ENCODE results near the gene SLC37A2.

Gene SLC37A2

DNA sequence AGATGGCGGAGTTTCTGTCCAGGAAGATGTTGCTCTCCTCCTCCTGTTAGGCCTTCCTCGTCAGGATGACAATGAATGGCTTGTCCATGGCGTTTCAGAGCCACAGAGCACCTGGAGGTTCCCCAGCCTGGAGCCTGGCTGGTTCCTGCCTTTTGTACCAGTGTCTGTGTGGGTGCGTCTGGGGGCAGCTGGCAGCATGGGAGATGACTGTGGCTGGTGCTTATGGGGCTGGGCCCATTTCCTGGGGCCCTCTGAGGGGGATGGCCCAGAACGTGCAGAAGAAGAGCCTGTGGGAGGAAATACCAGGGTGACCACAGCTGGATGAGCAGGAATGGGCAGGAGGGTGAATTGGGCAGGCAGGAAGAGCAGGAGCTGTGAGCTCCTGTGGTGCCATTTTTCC is 6.7 kb downstream of the SLC37A2 start:
- Histone ChIP-seq H3K9ac (ENCODE audit: low read length) (no peak overlapping the region), H2AFZ (ENCODE audit: insufficient read depth, low read length, poor library complexity) (no peak overlapping the region), H3K79me2 (ENCODE audit: control insufficient read depth, insufficient read depth, low read length, poor library complexity) (no peaks in the 10 kb centered on the region), H3K18ac (ENCODE audit: low read length) (no peak overlapping the region), H4K8ac (ENCODE audit: low read depth, low read length) (no peak overlapping the region), H3K4me2 (ENCODE audit: low read length) (no peak overlapping the region), H2BK120ac (ENCODE audit: insufficient read depth, low read length, poor library complexity) (no peak overlapping the region), H2BK12ac (ENCODE audit: low read length) (no peak overlapping the region), H3K79me1 (ENCODE audit: low read length) (no peaks in the 10 kb centered on the region), H4K12ac (ENCODE audit: low read depth, low read length) (no peak overlapping the region), H3K27me3 (ENCODE audit: insufficient read depth, low read length) (peaks cover 2% of the 10 kb centered on the region), H3K9me3 (ENCODE audit: insufficient read depth, low read depth, low read length) (no peaks in the 10 kb centered on the region), H4K91ac (ENCODE audit: low read depth, low read length) (no peak overlapping the region), H3K23ac (ENCODE audit: low read length) (no peak overlapping the region), H2BK5ac (ENCODE audit: low read depth, low read length, poor library complexity) (no peak overlapping the region), H3K4me1 (ENCODE audit: control insufficient read depth in 1 of 2, insufficient read depth in 2 of 2, low read length in 2 of 2) (peaks cover 0 to 8% of the 10 kb centered on the region in 2 experiments), H3K27ac (ENCODE audit: low read depth, low read length) (no peak overlapping the region), H3K4ac (ENCODE audit: low read depth, low read length) (no peak overlapping the region), H3K36me3 (ENCODE audit: control insufficient read depth in 1 of 2, insufficient read depth in 2 of 2, low read length in 2 of 2) (no peaks in the 10 kb centered on the region), H3K4me3 (ENCODE audit: low read depth, low read length) (no peak overlapping the region), H2AK5ac (ENCODE audit: low read length) (no peak overlapping the region), H3K14ac (ENCODE audit: low read length) (no peak overlapping the region)
- DNase-seq = no peak
- WGBS (ENCODE audit: extremely low coverage, insufficient coverage, insufficient read length) = no CpG with 5 or more reads among the region's 5 CpGs

DNA sequence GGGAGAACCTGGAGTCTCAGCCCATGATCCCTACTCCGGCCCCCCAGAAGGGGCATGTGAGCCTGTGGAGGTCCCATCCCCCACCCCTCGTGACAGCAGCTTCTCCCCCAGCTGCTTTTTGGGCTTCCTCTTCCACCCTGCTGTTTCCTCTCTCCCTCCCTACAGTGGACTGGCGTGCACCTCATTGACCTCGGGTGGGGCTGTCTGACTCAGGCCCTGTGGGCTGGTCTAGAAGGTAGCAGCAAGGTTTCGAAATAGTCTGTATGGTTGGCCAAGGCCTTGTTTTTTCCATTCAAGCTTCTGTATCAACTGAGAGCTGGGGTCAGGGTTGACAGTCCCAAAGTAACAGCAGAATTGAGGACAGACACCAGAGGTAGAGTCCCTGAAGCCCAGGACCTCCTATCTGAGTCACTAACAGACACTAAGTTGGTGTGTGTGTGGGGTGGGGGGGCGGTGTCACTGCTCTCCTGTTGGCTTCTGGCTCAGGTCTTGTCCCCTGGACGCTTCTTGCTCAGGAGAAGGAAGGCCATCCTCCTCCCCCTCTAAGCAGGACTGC is 7.7 kb downstream of the SLC37A2 start:
- no CpG with 5 or more reads among the region's 7 CpGs for WGBS (ENCODE audit: extremely low coverage, insufficient coverage, insufficient read length)
- Histone ChIP-seq H3K4me3 (ENCODE audit: low read depth, low read length) (no peak overlapping the region), H4K12ac (ENCODE audit: low read depth, low read length) (no peak overlapping the region), H3K79me1 (ENCODE audit: low read length) (no peaks in the 10 kb centered on the region), H3K14ac (ENCODE audit: low read length) (no peak overlapping the region), H2BK5ac (ENCODE audit: low read depth, low read length, poor library complexity) (no peak overlapping the region), H3K18ac (ENCODE audit: low read length) (no peak overlapping the region), H3K79me2 (ENCODE audit: control insufficient read depth, insufficient read depth, low read length, poor library complexity) (no peaks in the 10 kb centered on the region), H3K4me1 (ENCODE audit: control insufficient read depth in 1 of 2, insufficient read depth in 2 of 2, low read length in 2 of 2) (peaks cover 0 to 8% of the 10 kb centered on the region in 2 experiments), H3K36me3 (ENCODE audit: control insufficient read depth in 1 of 2, insufficient read depth in 2 of 2, low read length in 2 of 2) (no peaks in the 10 kb centered on the region), H3K9ac (ENCODE audit: low read length) (no peak overlapping the region), H2AK5ac (ENCODE audit: low read length) (no peak overlapping the region), H4K8ac (ENCODE audit: low read depth, low read length) (no peak overlapping the region), H3K4ac (ENCODE audit: low read depth, low read length) (no peak overlapping the region), H3K4me2 (ENCODE audit: low read length) (no peak overlapping the region), H2BK120ac (ENCODE audit: insufficient read depth, low read length, poor library complexity) (no peak overlapping the region), H2BK12ac (ENCODE audit: low read length) (no peak overlapping the region), H2AFZ (ENCODE audit: insufficient read depth, low read length, poor library complexity) (no peak overlapping the region), H4K91ac (ENCODE audit: low read depth, low read length) (no peak overlapping the region), H3K27me3 (ENCODE audit: insufficient read depth, low read length) (no peaks in the 10 kb centered on the region), H3K27ac (ENCODE audit: low read depth, low read length) (no peak overlapping the region), H3K9me3 (ENCODE audit: insufficient read depth, low read depth, low read length) (no peaks in the 10 kb centered on the region), H3K23ac (ENCODE audit: low read length) (no peak overlapping the region)
- DNase-seq = peak; percentile 27 to 54

DNA sequence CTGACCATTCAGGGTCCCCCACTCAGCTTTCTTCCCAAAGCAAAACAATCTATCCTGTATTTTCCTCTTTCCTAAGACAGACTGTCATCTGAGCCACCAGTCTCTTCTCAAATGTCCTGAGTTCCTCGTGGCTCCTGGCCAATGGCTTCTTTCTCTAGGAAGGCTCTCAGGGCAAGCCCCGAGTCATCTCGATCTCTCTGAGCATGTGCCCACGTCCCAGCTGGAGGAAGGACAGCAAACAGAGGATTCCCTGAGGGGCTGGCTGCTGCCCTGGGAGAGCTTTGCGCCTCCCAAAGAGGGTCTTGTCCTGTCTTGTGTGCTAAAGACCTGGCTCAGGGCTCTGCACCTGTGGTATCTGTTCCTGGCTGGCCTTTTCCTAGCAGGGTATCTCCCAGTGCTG is 8.3 kb downstream of the SLC37A2 start:
- Histone ChIP-seq H4K8ac (ENCODE audit: low read depth, low read length) (no peak overlapping the region), H2AFZ (ENCODE audit: insufficient read depth, low read length, poor library complexity) (no peak overlapping the region), H3K18ac (ENCODE audit: low read length) (no peak overlapping the region), H3K27me3 (ENCODE audit: insufficient read depth, low read length) (no peaks in the 10 kb centered on the region), H2BK12ac (ENCODE audit: low read length) (no peak overlapping the region), H3K9me3 (ENCODE audit: insufficient read depth, low read depth, low read length) (no peaks in the 10 kb centered on the region), H3K4ac (ENCODE audit: low read depth, low read length) (no peak overlapping the region), H3K4me1 (ENCODE audit: control insufficient read depth in 1 of 2, insufficient read depth in 2 of 2, low read length in 2 of 2) (peaks cover 0 to 8% of the 10 kb centered on the region in 2 experiments), H2BK5ac (ENCODE audit: low read depth, low read length, poor library complexity) (no peak overlapping the region), H3K79me1 (ENCODE audit: low read length) (no peaks in the 10 kb centered on the region), H4K12ac (ENCODE audit: low read depth, low read length) (no peak overlapping the region), H3K27ac (ENCODE audit: low read depth, low read length) (no peak overlapping the region), H3K36me3 (ENCODE audit: control insufficient read depth in 1 of 2, insufficient read depth in 2 of 2, low read length in 2 of 2) (no peaks in the 10 kb centered on the region), H2BK120ac (ENCODE audit: insufficient read depth, low read length, poor library complexity) (no peak overlapping the region), H3K23ac (ENCODE audit: low read length) (no peak overlapping the region), H4K91ac (ENCODE audit: low read depth, low read length) (no peak overlapping the region), H3K4me2 (ENCODE audit: low read length) (no peak overlapping the region), H2AK5ac (ENCODE audit: low read length) (no peak overlapping the region), H3K79me2 (ENCODE audit: control insufficient read depth, insufficient read depth, low read length, poor library complexity) (no peaks in the 10 kb centered on the region), H3K4me3 (ENCODE audit: low read depth, low read length) (no peak overlapping the region), H3K9ac (ENCODE audit: low read length) (no peak overlapping the region), H3K14ac (ENCODE audit: low read length) (no peak overlapping the region)
- WGBS (ENCODE audit: extremely low coverage, insufficient coverage, insufficient read length) = no CpG with 5 or more reads among the region's 5 CpGs
- DNase-seq = no peak

DNA sequence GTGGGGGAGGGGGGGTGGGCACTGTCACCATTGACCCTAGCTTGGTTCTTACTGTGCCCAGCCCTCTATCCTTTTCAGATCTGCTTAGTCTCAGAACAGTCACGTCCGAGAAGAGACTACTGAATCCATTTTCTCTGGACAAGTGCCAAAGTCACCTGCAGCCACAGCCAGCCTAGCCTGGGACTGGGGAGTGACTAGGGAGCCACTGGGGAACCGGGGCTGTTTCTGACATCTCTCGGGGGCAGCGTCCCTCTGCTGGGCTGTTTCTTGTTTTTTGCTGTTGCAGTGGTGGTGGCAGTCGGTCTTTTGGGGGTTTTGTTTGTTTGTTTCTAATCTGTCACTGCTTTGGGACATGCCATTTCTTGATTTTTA is 8.7 kb downstream of the SLC37A2 start:
- no peak overlapping the region for H3K4me2 ChIP-seq (ENCODE audit: low read length)
- no peak overlapping the region for H2BK5ac ChIP-seq (ENCODE audit: low read depth, low read length, poor library complexity)
- H4K91ac ChIP-seq (ENCODE audit: low read depth, low read length) = no peak overlapping the region
- no peak overlapping the region for H4K12ac ChIP-seq (ENCODE audit: low read depth, low read length)
- no peak overlapping the region for H3K27ac ChIP-seq (ENCODE audit: low read depth, low read length)
- no peak overlapping the region for H3K23ac ChIP-seq (ENCODE audit: low read length)
- no peak overlapping the region for H3K4me3 ChIP-seq (ENCODE audit: low read depth, low read length)
- H2BK120ac ChIP-seq (ENCODE audit: insufficient read depth, low read length, poor library complexity) = no peak overlapping the region
- no CpG with 5 or more reads among the region's 6 CpGs for WGBS (ENCODE audit: extremely low coverage, insufficient coverage, insufficient read length)
- H3K36me3 ChIP-seq (ENCODE audit: control insufficient read depth in 1 of 2, insufficient read depth in 2 of 2, low read length in 2 of 2) = no peaks in the 10 kb centered on the region
- no peaks in the 10 kb centered on the region for H3K27me3 ChIP-seq (ENCODE audit: insufficient read depth, low read length)
- peaks cover 0 to 8% of the 10 kb centered on the region in 2 experiments for H3K4me1 ChIP-seq (ENCODE audit: control insufficient read depth in 1 of 2, insufficient read depth in 2 of 2, low read length in 2 of 2)
- H3K14ac ChIP-seq (ENCODE audit: low read length) = no peak overlapping the region
- H3K9ac ChIP-seq (ENCODE audit: low read length) = no peak overlapping the region
- H3K18ac ChIP-seq (ENCODE audit: low read length) = no peak overlapping the region
- H2AFZ ChIP-seq (ENCODE audit: insufficient read depth, low read length, poor library complexity) = no peak overlapping the region
- H3K9me3 ChIP-seq (ENCODE audit: insufficient read depth, low read depth, low read length) = no peaks in the 10 kb centered on the region
- H2AK5ac ChIP-seq (ENCODE audit: low read length) = no peak overlapping the region
- no peak for DNase-seq
- H3K79me1 ChIP-seq (ENCODE audit: low read length) = no peaks in the 10 kb centered on the region
- no peak overlapping the region for H4K8ac ChIP-seq (ENCODE audit: low read depth, low read length)
- H3K4ac ChIP-seq (ENCODE audit: low read depth, low read length) = no peak overlapping the region
- no peak overlapping the region for H2BK12ac ChIP-seq (ENCODE audit: low read length)
- no peaks in the 10 kb centered on the region for H3K79me2 ChIP-seq (ENCODE audit: control insufficient read depth, insufficient read depth, low read length, poor library complexity)

Data from trophoblast cell (in vitro differentiated cells and primary cell).